ENCODE data around the gene CALHM6. TPM values are rescaled to one million over a fixed set of nuclear protein-coding genes. Genes with fewer than 3 reads are reported as not detected.

CALHM6 gene
- total RNA-seq, 6 donors from 2014 or later, result 2.7 to 23.0 (median 7.1) TPM; not detected in 2

GRCh38 chr6:116512111-116512559 is 51.0 kb downstream of the CALHM6 start:
- Histone ChIP-seq H3K27me3 (no peaks in the 10 kb centered on the region), H3K36me3 (peaks cover 0 to 6% (median 2%) of the 10 kb centered on the region in 4 donors), H3K4me1 (peaks cover 6 to 17% (median 6%) of the 10 kb centered on the region in 4 donors), H3K9me3 (no peaks in the 10 kb centered on the region), H3K27ac (peak overlapping the region; percentile 79 to 91 (median 84)), H3K4me3 (peak overlapping the region; percentile 30 to 47 (median 40))
- WGBS, 2 donors, result 40 to 59% methylated on average over 4 of the region's 4 CpGs
- no peak for TF ChIP-seq CTCF (IDR thresholded peaks at IDR 0.05)
- TF ChIP-seq POLR2A (IDR thresholded peaks at IDR 0.05), result peak in 1 of 4 donors; percentile 12
- no peak for TF ChIP-seq POLR2AphosphoS5 (IDR thresholded peaks at IDR 0.05)
- TF ChIP-seq EP300 (IDR thresholded peaks at IDR 0.05), result no peak
- ATAC-seq (ENCODE audit: low FRiP score in 2 of 2) (peak in 1 of 2 donors; percentile 47), DNase-seq (no peak)

GRCh38 chr6:116512734-116513133 is 51.6 kb downstream of the CALHM6 start:
- H3K27me3 ChIP-seq, result no peaks in the 10 kb centered on the region
- ATAC-seq (ENCODE audit: low FRiP score in 2 of 2) (no peak), DNase-seq (no peak)
- H3K4me1 ChIP-seq, result peaks cover 6 to 17% (median 6%) of the 10 kb centered on the region in 4 donors
- no peaks in the 10 kb centered on the region for H3K9me3 ChIP-seq
- peaks cover 0 to 6% (median 2%) of the 10 kb centered on the region in 4 donors for H3K36me3 ChIP-seq
- TF ChIP-seq CTCF (IDR thresholded peaks at IDR 0.05) (no peak), EP300 (IDR thresholded peaks at IDR 0.05) (no peak), POLR2AphosphoS5 (IDR thresholded peaks at IDR 0.05) (no peak), POLR2A (IDR thresholded peaks at IDR 0.05) (no peak)
- peak overlapping the region in 3 of 4 donors; percentile 36 to 47 (median 44) for H3K4me3 ChIP-seq
- H3K27ac ChIP-seq, result peak overlapping the region; percentile 79 to 91 (median 84)

Other genes with a start within 250 kb of the CALHM6 start
- 10 to 100 TPM in 2 of 6 donors, 1 to 10 TPM in 4; 4.4 to 13.0 (median 9.4) TPM for gene TSPYL4, start 207.3 kb upstream of the CALHM6 start, total RNA-seq
- 10 to 100 TPM; 33.5 to 83.6 (median 64.9) TPM for gene TSPYL1, start 181.4 kb upstream of the CALHM6 start, total RNA-seq
- 10 to 100 TPM; 20.1 to 68.1 (median 40.6) TPM for gene DSE, start 90.4 kb upstream of the CALHM6 start, total RNA-seq
- 1 to 10 TPM in 4 of 6 donors, under 1 TPM in 2; 0.76 to 2.9 (median 1.2) TPM for gene CALHM5, start 50.3 kb downstream of the CALHM6 start, total RNA-seq
- 1 to 10 TPM in 1 of 6 donors, under 1 TPM in 2, not detected in 3; 0.20 to 1.4 (median 0.29) TPM for gene TRAPPC3L, start 84.3 kb downstream of the CALHM6 start, total RNA-seq
- gene CALHM4, start 92.4 kb downstream of the CALHM6 start, total RNA-seq, result not detected
- 10 to 100 TPM; 11.5 to 35.1 (median 30.9) TPM for gene RWDD1, start 110.1 kb downstream of the CALHM6 start, total RNA-seq
- 10 to 100 TPM in 2 of 6 donors, 1 to 10 TPM in 4; 1.2 to 28.7 (median 4.7) TPM for gene RSPH4A, start 155.1 kb downstream of the CALHM6 start, total RNA-seq
- gene ZUP1, start 207.4 kb downstream of the CALHM6 start, total RNA-seq, result 10 to 100 TPM in 2 of 6 donors, 1 to 10 TPM in 4; 4.6 to 17.8 (median 9.5) TPM
- 10 to 100 TPM in 3 of 6 donors, 1 to 10 TPM in 3; 3.1 to 20.1 (median 9.2) TPM for gene KPNA5, start 219.8 kb downstream of the CALHM6 start, total RNA-seq